DOHH2 (cell line): ENCODE results near the gene MESD.

Experiments used
- H3F3A ChIP-seq: fragments of 200-600 bp; sonication (generic), shearing (Covaris generic); 2 replicates; pipeline ENCODE4 v1.6.0; 2016; ENCODE audit warnings: antibody characterized with exemption, mild to moderate bottlenecking; ENCODE audit not compliant: control insufficient read depth, insufficient read depth
- H3K27ac ChIP-seq: fragments of 200-600 bp; sonication (generic); 2 replicates; pipeline ENCODE4 v1.5.1; 2014; ENCODE audit warnings: low read depth, mild to moderate bottlenecking, low read length, moderate library complexity
- H3K27me3 ChIP-seq: fragments of 200-600 bp; sonication (generic); 2 replicates; pipeline ENCODE4 v1.6.1; 2014; ENCODE audit warnings: mild to moderate bottlenecking, low read length, mixed read lengths; ENCODE audit not compliant: control insufficient read depth
- H3K36me3 ChIP-seq: fragments of 200-600 bp; sonication (generic); 2 replicates; pipeline ENCODE4 v1.6.1; 2014; ENCODE audit warnings: mild to moderate bottlenecking, low read length, moderate library complexity, mixed read lengths; ENCODE audit not compliant: control insufficient read depth
- H3K4me1 ChIP-seq: fragments of 200-600 bp; sonication (generic); 2 replicates; pipeline ENCODE4 v1.6.1; 2014; ENCODE audit warnings: mild to moderate bottlenecking, low read length, mixed read lengths; ENCODE audit not compliant: control insufficient read depth
- H3K4me2 ChIP-seq: fragments of 200-600 bp; sonication (generic); 2 replicates; pipeline ENCODE4 v1.6.0; 2014; ENCODE audit warnings: mild to moderate bottlenecking, low read length, moderate library complexity
- H3K4me3 ChIP-seq: fragments of 200-600 bp; sonication (generic); 2 replicates; pipeline ENCODE4 v1.5.1; 2014; ENCODE audit warnings: mild to moderate bottlenecking, low read length, mixed read lengths
- H3K79me2 ChIP-seq: fragments of 200-600 bp; sonication (generic); 2 replicates; pipeline ENCODE4 v1.6.1; 2014; ENCODE audit warnings: mild to moderate bottlenecking, low read length, mixed read lengths; ENCODE audit not compliant: control insufficient read depth
- H3K9me2 ChIP-seq: fragments of 200-600 bp; sonication (generic); replicated peaks from 2 replicates; pipeline ENCODE4 v1.6.1; 2014; ENCODE audit warnings: mild to moderate bottlenecking, low read length, mixed read lengths; ENCODE audit not compliant: control insufficient read depth
- H3K9me3 ChIP-seq: fragments of 200-600 bp; sonication (generic); 2 replicates; pipeline ENCODE4 v1.6.1; 2014; ENCODE audit warnings: antibody characterized with exemption, low read length, mixed read lengths; ENCODE audit not compliant: control insufficient read depth, insufficient read depth
- H4K20me1 ChIP-seq: fragments of 200-600 bp; sonication (generic); 2 replicates; pipeline ENCODE4 v1.6.0; 2014; ENCODE audit warnings: low read depth, mild to moderate bottlenecking, antibody characterized with exemption, low read length, moderate library complexity; ENCODE audit not compliant: control insufficient read depth, insufficient read depth
- CTCF ChIP-seq: fragments of 200-600 bp; sonication (generic); IDR thresholded peaks from one replicate; pipeline ENCODE4 v1.5.1; 2014; ENCODE audit warnings: antibody characterized with exemption, mild to moderate bottlenecking, low read depth, low read length; ENCODE audit not compliant: poor library complexity, severe bottlenecking
- EZH2phosphoT487 ChIP-seq: fragments of 200-600 bp; sonication (generic); IDR thresholded peaks from 2 replicates; pipeline ENCODE4 v1.6.1; 2017; ENCODE audit warnings: borderline replicate concordance, mild to moderate bottlenecking, antibody characterized with exemption, low read length, moderate library complexity, mixed read lengths

MESD gene

GRCh38 chr15:81018197-81018596 is 28.6 kb upstream of the MESD start:
- Histone ChIP-seq H3K4me3 (no peak overlapping the region), H4K20me1 (no peaks in the 10 kb centered on the region; the same call in 1 of the 2 replicates), H3K9me2 (no peaks in the 10 kb centered on the region), H3K9me3 (no peaks in the 10 kb centered on the region), H3K79me2 (0 out of 2 replicates have a peak, but pooled peaks cover under 1% of the 10 kb centered on the region), H3K4me1 (peaks cover 4% of the 10 kb centered on the region), H3K27me3 (no peaks in the 10 kb centered on the region), H3K4me2 (no peak overlapping the region), H3K27ac (no peak overlapping the region), H3K36me3 (no peaks in the 10 kb centered on the region), H3F3A (no peaks in the 10 kb centered on the region)
- TF ChIP-seq CTCF (no peak), EZH2phosphoT487 (no peak)

- H3K27ac ChIP-seq: no peak overlapping the region
- 0 out of 2 replicates have a peak, but pooled peaks cover 2% of the 10 kb centered on the region for H3K79me2 ChIP-seq
- no peak overlapping the region for H3K4me2 ChIP-seq
- TF ChIP-seq CTCF: no peak
- TF ChIP-seq EZH2phosphoT487: no peak
- H3K9me2 ChIP-seq: no peaks in the 10 kb centered on the region
- no peaks in the 10 kb centered on the region for H3F3A ChIP-seq
- no peaks in the 10 kb centered on the region for H3K9me3 ChIP-seq
- H3K4me3 ChIP-seq: no peak overlapping the region
- no peaks in the 10 kb centered on the region for H3K27me3 ChIP-seq
- no peaks in the 10 kb centered on the region for H3K4me1 ChIP-seq
- H4K20me1 ChIP-seq: no peaks in the 10 kb centered on the region; the same call in 1 of the 2 replicates
- no peaks in the 10 kb centered on the region for H3K36me3 ChIP-seq
Observed at GRCh38 chr15:81016489-81017068, 27.0 kb upstream of the MESD start.

DNA sequence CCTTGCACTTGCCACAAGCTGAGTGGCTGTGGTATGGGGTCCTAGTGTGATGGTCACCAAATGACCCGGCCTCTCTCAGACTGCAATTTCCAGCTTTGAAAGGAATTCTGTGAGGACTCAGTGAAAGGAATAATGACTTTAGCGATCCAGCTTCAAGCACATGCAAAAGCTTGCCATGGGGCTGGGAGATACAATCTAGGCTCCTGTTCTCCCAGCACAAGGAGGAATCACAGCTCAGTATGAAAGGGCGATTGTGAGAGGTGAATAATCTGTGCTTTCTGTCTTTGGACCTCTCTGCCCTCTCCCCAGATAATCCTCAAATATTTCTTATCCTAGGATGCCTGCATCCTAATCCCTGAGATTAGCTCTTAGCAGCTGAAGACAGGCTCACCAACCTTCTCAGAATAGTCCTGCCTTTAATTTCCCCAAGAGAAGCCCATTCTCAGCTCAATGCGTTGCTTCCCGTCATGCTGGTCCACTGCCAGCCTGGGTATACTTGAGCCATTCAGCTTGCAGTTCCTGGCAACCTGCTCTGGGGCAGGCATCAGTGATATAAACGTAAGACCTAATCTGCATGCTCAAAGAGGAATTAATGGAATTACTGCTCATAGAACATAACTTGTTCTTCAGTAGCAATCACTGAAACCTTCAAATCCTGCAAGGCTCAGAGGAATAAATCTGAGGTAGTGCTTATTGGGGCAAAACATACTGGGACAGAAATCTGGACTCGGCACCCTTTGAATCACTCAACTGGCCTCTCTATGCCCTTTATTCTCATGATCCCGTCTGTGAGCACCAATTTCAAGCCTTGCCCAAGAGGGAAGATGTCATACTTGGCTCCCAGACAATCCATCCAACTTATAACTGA is 26.2 kb upstream of the MESD start:
- Histone ChIP-seq H3K36me3 (no peaks in the 10 kb centered on the region), H4K20me1 (no peaks in the 10 kb centered on the region; the same call in 1 of the 2 replicates), H3K4me3 (no peak overlapping the region), H3K4me1 (no peaks in the 10 kb centered on the region), H3K9me3 (no peaks in the 10 kb centered on the region), H3K27ac (no peak overlapping the region), H3K27me3 (no peaks in the 10 kb centered on the region), H3K79me2 (0 out of 2 replicates have a peak, but pooled peaks cover 2% of the 10 kb centered on the region), H3K9me2 (no peaks in the 10 kb centered on the region), H3K4me2 (no peak overlapping the region), H3F3A (no peaks in the 10 kb centered on the region)
- TF ChIP-seq CTCF (no peak), EZH2phosphoT487 (no peak)
